Loucy (cell line): Measurements from ENCODE around the gene LMNTD2.

Source experiments
- H2AFZ ChIP-seq: fragments of 200-600 bp; sonication (generic); 2 replicates; pipeline ENCODE4 v1.6.0; 2016; ENCODE audit warnings: antibody characterized with exemption, mild to moderate bottlenecking, low read length, moderate library complexity
- H3F3A ChIP-seq: fragments of 200-600 bp; 2 replicates; pipeline ENCODE4 v1.6.0; 2016; ENCODE audit warnings: antibody characterized with exemption, low read depth, mild to moderate bottlenecking
- H3K27me3 ChIP-seq: fragments of 200-600 bp; sonication (generic); 2 replicates; pipeline ENCODE4 v1.6.1; 2014; ENCODE audit warnings: low read length, mild to moderate bottlenecking; ENCODE audit not compliant: insufficient read depth, poor library complexity, severe bottlenecking
- H3K36me3 ChIP-seq: fragments of 200-600 bp; sonication (generic); 2 replicates; pipeline ENCODE4 v1.6.1; 2016; ENCODE audit warnings: low read length; ENCODE audit not compliant: insufficient read depth
- H3K4me1 ChIP-seq: fragments of 200-600 bp; sonication (generic); 2 replicates; pipeline ENCODE4 v1.5.1; 2014; ENCODE audit warnings: low read length, mild to moderate bottlenecking; ENCODE audit not compliant: insufficient read depth, poor library complexity, severe bottlenecking
- H3K4me2 ChIP-seq: fragments of 200-600 bp; sonication (generic); 2 replicates; pipeline ENCODE4 v1.6.0; 2014; ENCODE audit warnings: antibody characterized with exemption, low read length, low read depth, mild to moderate bottlenecking; ENCODE audit not compliant: poor library complexity, severe bottlenecking
- H3K4me3 ChIP-seq: fragments of 200-600 bp; sonication (generic); 2 replicates; pipeline ENCODE4 v1.5.1; 2014; ENCODE audit warnings: low read length, mild to moderate bottlenecking, mixed read lengths; ENCODE audit not compliant: poor library complexity, severe bottlenecking
- H3K79me2 ChIP-seq: fragments of 200-600 bp; sonication (generic); 2 replicates; pipeline ENCODE4 v1.6.1; 2014; ENCODE audit warnings: low read length; ENCODE audit not compliant: insufficient read depth
- H3K9ac ChIP-seq: fragments of 200-600 bp; sonication (generic); 2 replicates; pipeline ENCODE4 v1.6.0; 2014; ENCODE audit warnings: mild to moderate bottlenecking, low read depth, low read length, moderate library complexity; ENCODE audit not compliant: poor library complexity, severe bottlenecking
- H3K9me2 ChIP-seq: fragments of 200-600 bp; sonication (generic); replicated peaks from 2 replicates; pipeline ENCODE4 v1.6.1; 2016; ENCODE audit warnings: low read depth, low read length, mixed read lengths
- H3K9me3 ChIP-seq: fragments of 200-600 bp; sonication (generic); 2 replicates; pipeline ENCODE4 v1.6.1; 2014; ENCODE audit warnings: mild to moderate bottlenecking, antibody characterized with exemption, low read length, low read depth; ENCODE audit not compliant: insufficient read depth
- H4K20me1 ChIP-seq: fragments of 200-600 bp; sonication (generic); 2 replicates; pipeline ENCODE4 v1.6.0; 2014; ENCODE audit warnings: antibody characterized with exemption, low read length, mild to moderate bottlenecking; ENCODE audit not compliant: insufficient read depth, poor library complexity, severe bottlenecking
- EZH2phosphoT487 ChIP-seq: fragments of 200-600 bp; IDR thresholded peaks from 2 replicates; pipeline ENCODE4 v1.6.1; 2018; ENCODE audit warnings: antibody characterized with exemption, mild to moderate bottlenecking, moderate library complexity, borderline replicate concordance
- TF ChIP-seq, protein P1 (sequence below): fragments of 200-600 bp; sonication (generic); conservative IDR thresholded peaks from 2 replicates; pipeline ENCODE4 v1.5.1; 2014; ENCODE audit warnings: mild to moderate bottlenecking, antibody characterized with exemption, low read length

LMNTD2 gene

DNA sequence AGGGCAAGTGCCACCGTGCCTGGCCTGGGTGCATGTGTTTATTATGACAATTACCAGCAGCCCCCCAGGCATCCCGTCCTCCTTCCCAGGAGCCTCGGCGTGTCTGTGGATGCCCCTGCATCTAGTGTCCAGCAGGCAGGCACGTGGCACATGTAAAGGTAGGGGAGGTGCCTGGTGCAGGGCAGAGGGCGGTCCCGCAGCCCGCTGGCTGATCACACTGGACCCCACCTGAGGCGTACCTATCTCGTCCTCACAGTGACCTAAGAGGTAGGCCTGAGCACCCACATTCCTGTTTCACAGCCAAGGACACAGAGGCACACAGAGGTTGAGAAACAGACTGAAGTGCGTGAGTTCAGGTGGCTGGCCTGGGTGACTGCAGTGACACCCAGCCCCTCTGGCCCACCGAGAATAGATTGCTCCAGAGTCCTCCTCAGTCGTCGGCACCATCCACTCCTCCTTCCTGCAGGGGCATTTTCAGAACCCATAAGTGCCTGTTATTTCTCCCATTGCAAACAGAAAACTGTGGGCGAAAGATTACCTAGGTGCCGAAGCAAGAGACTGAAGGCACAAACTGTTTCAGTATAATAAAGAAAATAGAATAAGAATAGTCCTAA is 12.7 kb upstream of the LMNTD2 start:
- Histone ChIP-seq H3K79me2 (peaks cover 24% of the 10 kb centered on the region), H3F3A (no peaks in the 10 kb centered on the region), H4K20me1 (peaks cover 16% of the 10 kb centered on the region), H3K27me3 (no peaks in the 10 kb centered on the region), H3K9me3 (no peaks in the 10 kb centered on the region), H3K4me3 (no peak overlapping the region), H3K9ac (no peak overlapping the region), H3K4me1 (peaks cover 25% of the 10 kb centered on the region), H3K4me2 (no peak overlapping the region), H2AFZ (no peak overlapping the region), H3K36me3 (no peaks in the 10 kb centered on the region), H3K9me2 (no peaks in the 10 kb centered on the region)
- no peak for TF ChIP-seq EZH2phosphoT487
- TF ChIP-seq, protein P1, sequence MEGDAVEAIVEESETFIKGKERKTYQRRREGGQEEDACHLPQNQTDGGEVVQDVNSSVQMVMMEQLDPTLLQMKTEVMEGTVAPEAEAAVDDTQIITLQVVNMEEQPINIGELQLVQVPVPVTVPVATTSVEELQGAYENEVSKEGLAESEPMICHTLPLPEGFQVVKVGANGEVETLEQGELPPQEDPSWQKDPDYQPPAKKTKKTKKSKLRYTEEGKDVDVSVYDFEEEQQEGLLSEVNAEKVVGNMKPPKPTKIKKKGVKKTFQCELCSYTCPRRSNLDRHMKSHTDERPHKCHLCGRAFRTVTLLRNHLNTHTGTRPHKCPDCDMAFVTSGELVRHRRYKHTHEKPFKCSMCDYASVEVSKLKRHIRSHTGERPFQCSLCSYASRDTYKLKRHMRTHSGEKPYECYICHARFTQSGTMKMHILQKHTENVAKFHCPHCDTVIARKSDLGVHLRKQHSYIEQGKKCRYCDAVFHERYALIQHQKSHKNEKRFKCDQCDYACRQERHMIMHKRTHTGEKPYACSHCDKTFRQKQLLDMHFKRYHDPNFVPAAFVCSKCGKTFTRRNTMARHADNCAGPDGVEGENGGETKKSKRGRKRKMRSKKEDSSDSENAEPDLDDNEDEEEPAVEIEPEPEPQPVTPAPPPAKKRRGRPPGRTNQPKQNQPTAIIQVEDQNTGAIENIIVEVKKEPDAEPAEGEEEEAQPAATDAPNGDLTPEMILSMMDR, result no peak

DNA sequence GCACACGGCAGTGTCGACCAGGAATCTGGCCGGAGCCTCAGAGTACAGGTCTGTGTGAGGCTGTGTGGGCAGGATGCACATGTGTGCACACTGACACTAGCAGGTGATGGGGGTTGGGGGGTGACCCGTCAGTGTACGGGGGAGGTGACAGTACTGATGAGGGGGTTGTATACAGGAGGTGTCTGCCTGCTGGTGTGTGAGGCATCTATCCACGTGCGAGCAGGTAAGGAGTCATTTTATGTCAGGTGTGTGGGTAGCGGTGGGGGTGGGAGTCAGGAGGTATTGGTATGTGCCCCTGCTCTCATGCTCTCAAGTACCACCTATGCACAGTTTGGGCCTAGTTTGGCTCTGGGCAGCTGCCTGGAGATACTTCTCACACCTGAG is 11.3 kb upstream of the LMNTD2 start:
- no peaks in the 10 kb centered on the region for H3K9me3 ChIP-seq
- H3K79me2 ChIP-seq, result peaks cover 24% of the 10 kb centered on the region
- H2AFZ ChIP-seq, result no peak overlapping the region
- no peaks in the 10 kb centered on the region for H3F3A ChIP-seq
- no peaks in the 10 kb centered on the region for H3K36me3 ChIP-seq
- H3K4me1 ChIP-seq, result peaks cover 28% of the 10 kb centered on the region
- H3K4me2 ChIP-seq, result no peak overlapping the region
- TF ChIP-seq EZH2phosphoT487, result no peak
- TF ChIP-seq, protein P1, result no peak
- peaks cover 12% of the 10 kb centered on the region for H4K20me1 ChIP-seq
- no peaks in the 10 kb centered on the region for H3K27me3 ChIP-seq
- H3K4me3 ChIP-seq, result no peak overlapping the region
- no peak overlapping the region for H3K9ac ChIP-seq
- H3K9me2 ChIP-seq, result no peaks in the 10 kb centered on the region

DNA sequence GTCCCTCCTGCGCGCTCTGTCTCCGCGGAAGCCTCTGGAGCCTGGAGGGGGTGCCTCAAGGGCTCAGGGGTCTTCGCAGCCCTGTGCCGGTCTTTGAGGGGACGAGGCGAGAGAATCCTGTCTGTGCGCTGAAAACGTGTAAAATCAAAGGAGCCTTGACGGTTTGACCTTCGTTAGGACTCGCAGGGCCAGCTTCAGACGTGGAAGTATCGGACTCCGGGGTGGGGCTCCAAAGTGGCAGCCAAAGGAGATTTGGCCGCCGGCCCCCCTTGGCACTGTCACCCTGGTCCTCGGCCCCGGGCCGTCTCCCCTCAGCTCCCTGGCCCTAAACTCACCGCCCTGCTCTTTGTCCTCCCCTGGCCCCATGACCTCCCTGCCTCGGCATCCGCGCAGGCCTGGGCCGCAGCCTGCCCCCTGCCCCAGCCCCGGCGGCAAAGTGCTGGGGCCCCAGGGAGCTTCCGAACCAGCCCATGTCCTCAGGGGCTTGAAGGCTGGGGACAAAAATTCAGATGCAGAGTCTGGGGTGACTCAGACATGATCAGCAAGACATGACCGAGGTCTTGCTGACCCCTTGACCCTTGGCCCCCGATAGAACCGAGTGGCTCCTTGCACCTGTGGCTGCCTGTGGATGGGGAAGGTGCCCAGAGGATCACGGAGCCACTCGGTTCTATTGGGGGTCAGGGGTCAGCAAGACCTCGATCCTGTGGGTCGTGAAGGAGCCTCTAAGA is 8.8 kb upstream of the LMNTD2 start:
- no peaks in the 10 kb centered on the region for H3K36me3 ChIP-seq
- H3K9ac ChIP-seq, result peak overlapping the region; percentile 93
- 0 out of 2 replicates have a peak overlapping the region, but pooled peaks have one; percentile 49 for H2AFZ ChIP-seq
- peaks cover 12% of the 10 kb centered on the region for H4K20me1 ChIP-seq
- H3F3A ChIP-seq, result no peaks in the 10 kb centered on the region
- H3K4me3 ChIP-seq, result peak overlapping the region; percentile 98
- H3K79me2 ChIP-seq, result peaks cover 34% of the 10 kb centered on the region; the same call in 1 of the 2 replicates
- H3K27me3 ChIP-seq, result no peaks in the 10 kb centered on the region
- no peak for TF ChIP-seq EZH2phosphoT487
- TF ChIP-seq, protein P1, result no peak
- H3K4me2 ChIP-seq, result peak overlapping the region; percentile 99
- H3K9me3 ChIP-seq, result no peaks in the 10 kb centered on the region
- H3K9me2 ChIP-seq, result no peaks in the 10 kb centered on the region
- H3K4me1 ChIP-seq, result peaks cover 28% of the 10 kb centered on the region
